Fibroblast of villous mesenchyme (primary cell): ENCODE measurements around the gene MINDY4. TPM values are rescaled to one million over a fixed set of nuclear protein-coding genes. Genes with fewer than 3 reads are reported as not detected.

ENCODE experiments used
- DNase-seq: peaks from one replicate; pipeline ENCODE4 v3.0.0-alpha.2; 2010; ENCODE audit warnings: low read depth
- H3K4me3 ChIP-seq: 2 replicates; pipeline ENCODE4 v1.5.1; 2011; ENCODE audit warnings: low read depth, mild to moderate bottlenecking, low read length
- total RNA-seq: library from RNA; depleted of rRNA; stranded (reverse); fragments of >200 nt; gene quantifications from 2 replicates; pipeline ENCODE4 v1.2.3, GENCODE V29; 2012
- TF ChIP-seq, protein P1 (sequence below): IDR thresholded peaks from 2 replicates; pipeline ENCODE4 v1.5.1; 2012; ENCODE audit warnings: low read depth, mild to moderate bottlenecking, low read length; ENCODE audit not compliant: insufficient read depth

The MINDY4 gene
- total RNA-seq, 1 donor, result 17.3 TPM

DNA sequence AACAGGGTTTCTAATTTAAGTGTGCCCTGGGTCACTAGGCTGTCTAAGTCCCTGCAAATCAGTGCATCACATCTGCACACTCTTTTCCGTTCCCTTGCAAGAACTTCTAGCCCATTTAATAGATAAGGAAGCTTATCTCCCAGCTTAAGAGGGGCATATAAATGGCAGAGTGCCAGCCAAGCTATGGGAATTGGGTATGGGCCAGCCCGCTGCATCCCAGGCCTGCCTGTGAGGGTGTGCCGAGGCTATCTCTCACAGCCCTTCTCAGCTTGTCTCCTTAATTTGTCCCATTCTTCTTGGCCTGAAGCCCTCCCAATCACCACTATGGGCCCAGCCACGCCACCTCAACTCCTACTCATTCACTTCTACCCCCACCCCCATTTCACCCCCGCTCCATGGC is 155.1 kb downstream of the MINDY4 start:
- TF ChIP-seq, protein P1, sequence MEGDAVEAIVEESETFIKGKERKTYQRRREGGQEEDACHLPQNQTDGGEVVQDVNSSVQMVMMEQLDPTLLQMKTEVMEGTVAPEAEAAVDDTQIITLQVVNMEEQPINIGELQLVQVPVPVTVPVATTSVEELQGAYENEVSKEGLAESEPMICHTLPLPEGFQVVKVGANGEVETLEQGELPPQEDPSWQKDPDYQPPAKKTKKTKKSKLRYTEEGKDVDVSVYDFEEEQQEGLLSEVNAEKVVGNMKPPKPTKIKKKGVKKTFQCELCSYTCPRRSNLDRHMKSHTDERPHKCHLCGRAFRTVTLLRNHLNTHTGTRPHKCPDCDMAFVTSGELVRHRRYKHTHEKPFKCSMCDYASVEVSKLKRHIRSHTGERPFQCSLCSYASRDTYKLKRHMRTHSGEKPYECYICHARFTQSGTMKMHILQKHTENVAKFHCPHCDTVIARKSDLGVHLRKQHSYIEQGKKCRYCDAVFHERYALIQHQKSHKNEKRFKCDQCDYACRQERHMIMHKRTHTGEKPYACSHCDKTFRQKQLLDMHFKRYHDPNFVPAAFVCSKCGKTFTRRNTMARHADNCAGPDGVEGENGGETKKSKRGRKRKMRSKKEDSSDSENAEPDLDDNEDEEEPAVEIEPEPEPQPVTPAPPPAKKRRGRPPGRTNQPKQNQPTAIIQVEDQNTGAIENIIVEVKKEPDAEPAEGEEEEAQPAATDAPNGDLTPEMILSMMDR, result no peak

DNA sequence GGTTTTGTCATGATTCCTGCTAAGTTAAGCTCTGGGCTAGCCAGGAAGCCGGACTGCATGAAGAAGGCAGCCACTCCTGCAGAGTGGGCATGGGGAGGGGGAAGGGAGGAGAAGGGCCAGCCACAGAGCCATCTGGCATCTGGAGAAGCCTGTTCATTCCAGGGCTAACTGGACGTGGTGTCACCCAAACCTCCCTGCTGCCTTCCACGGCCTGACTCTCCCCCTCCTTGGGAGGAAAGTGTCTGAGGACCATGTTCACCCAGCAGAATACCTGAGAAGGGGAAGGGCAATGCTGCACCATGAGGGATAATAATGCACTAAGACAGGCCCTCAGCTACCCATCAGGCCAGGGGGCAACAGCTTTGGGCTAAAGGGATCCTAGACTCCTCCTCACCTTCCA is 155.8 kb downstream of the MINDY4 start:
- H3K4me3 ChIP-seq, result no peak overlapping the region
- TF ChIP-seq, protein P1, result no peak
- no peak for DNase-seq

More for the DNA sequence above, 155.1 kb downstream of the MINDY4 start:
- no peak overlapping the region for H3K4me3 ChIP-seq
- DNase-seq, result no peak

DNA sequence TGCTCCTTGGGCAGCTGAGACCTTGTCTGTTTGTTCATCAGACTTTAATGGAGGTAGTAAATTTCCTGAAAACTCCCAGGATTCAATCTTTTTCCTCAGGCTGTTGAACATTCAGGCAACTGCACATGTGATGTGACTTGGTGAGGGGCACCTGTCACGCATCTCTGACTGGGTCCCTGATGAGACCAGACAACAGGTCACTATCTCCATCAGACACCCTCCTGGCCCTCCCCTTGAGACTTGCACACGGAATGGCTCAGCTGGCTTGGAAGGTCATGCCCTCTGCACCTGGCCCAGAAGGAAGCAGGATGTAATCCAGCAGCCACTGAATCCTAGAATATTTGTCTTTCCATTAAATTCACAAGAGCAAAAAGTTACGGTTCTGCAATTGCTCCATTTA is 156.3 kb downstream of the MINDY4 start:
- TF ChIP-seq, protein P1, result no peak
- no peak overlapping the region for H3K4me3 ChIP-seq
- no peak for DNase-seq

DNA sequence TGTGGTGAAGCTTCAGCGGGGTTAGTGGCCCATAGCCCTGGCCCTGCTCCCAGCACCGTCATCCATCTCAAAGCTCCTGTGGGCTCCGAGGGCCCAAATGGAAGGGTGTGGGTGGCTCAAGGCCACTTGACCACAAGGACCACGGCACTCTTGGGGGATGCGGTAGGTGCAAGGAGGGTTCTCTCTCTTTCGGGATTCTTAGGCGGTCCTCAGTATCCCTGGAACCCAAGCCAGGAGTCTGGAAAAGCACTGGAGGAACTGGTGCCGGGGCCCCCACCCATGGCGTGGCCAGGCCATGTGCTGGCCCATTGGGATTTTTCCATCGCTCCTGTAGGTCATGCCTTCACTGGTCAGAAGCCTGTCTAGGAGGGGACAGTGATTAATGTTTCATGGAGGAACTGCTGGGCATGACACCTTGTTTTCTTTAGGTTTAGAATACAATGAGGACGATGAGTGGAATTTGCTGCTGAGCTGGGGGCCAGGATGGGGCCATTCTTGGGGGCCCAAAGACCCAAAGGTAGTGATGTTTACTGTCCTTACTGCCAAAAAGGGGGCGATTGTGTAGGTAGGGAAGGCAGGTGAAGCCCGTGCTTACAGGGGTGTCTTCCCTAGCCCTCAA is 157.1 kb downstream of the MINDY4 start:
- TF ChIP-seq, protein P1, result no peak
- no peak overlapping the region for H3K4me3 ChIP-seq
- no peak for DNase-seq

DNA sequence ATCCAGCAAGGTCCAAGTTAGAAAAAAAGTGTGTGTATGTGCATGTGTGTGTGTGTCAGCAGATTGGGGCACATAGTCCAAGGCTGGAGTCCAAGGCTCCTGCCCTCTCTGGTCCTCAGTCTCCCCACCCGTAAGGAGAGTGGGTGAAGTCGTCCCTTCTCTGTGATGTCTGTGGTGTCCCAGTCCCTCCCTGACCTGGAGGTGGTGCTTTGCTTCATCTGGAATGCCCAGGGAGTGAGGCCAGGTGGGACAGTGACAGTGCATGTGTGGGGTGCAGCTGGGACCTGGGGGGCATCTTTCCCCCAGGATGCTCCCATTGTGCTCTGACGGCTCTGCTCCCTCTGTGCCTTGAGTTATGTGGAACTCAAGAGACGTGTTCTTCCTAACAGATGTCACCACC is 158.5 kb downstream of the MINDY4 start:
- TF ChIP-seq, protein P1, result no peak
- H3K4me3 ChIP-seq, result no peak overlapping the region
- no peak for DNase-seq

DNA sequence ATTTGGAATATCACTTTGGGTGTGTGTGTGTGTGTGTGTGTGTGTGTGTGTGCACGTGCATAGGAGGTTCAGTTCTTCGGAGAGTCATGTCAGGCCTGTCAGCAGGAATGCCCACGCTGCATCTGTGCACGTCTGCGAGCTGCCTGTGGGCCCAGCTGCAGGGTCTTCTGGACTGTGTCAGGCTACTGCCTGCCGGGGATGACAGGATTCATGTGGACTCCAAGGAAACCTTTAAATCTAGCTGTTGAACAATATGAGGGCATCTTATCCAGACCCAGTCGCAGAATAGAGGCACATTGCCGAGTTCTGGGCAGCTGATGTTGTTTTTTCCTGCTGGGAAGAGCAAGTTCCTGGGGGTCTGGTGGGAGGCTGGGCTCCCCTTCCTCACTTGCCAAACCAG is 159.4 kb downstream of the MINDY4 start:
- no peak overlapping the region for H3K4me3 ChIP-seq
- TF ChIP-seq, protein P1, result no peak
- DNase-seq, result peak; percentile 31
